ENCODE results near the gene PPIE.
"Not testable (repeated sequence)": the region's sequence is repeated elsewhere in the genome, so short reads cannot be mapped to it uniquely, and the experiment has no call there.

PPIE gene

DNA sequence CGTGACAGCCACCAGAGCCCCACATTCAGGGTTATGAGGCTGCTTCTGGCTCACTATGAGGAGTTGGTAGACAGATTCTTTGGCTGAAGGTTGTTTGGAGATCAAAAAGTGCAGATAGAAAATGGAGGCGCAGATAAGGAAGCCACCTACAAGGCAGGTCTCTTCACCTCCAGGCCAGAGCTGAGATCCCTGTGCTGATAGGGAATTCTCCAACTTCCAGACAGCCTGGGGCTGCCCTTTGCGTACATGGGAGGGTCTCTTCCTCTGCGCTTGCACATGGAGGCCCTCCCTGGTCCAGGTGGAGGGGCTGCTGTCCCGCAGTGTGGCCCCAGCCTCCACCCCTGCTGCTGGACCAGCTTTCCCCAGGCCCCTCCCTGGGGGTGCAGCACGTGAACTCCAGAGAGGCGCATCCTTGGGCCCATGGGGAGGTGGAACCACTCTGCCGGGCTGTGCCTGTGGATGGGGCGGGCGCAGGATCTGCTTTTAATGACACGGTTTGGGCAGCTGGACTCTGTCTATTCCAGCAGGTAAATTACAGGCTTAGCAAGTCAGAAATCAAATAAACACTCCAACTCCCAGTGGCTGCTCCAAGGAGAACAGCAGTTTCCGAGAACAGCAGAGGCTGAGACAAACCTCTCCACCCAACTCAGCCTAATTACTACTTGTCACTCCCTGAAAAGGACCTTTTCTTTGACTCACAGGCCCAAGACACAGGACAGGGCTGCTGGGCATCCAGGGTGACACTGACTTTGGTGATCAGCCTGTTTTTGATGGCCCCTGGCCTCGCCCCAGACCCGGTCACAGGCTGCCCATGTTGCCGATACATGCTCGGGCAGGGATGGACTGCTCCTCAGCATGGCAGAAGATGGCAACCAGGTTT lies 20.1 kb downstream of the PPIE start:
- no peak for DNase-seq (ENCODE audit: low read depth in 2 of 2)

- DNase-seq (ENCODE audit: low read depth in 2 of 2) = no peak
Measured at GRCh38 chr1:39759436-39759726, 20.7 kb downstream of the PPIE start.

- DNase-seq (ENCODE audit: low read depth in 2 of 2) = no peak
Measured at GRCh38 chr1:39760074-39761008, 21.7 kb downstream of the PPIE start.

DNA sequence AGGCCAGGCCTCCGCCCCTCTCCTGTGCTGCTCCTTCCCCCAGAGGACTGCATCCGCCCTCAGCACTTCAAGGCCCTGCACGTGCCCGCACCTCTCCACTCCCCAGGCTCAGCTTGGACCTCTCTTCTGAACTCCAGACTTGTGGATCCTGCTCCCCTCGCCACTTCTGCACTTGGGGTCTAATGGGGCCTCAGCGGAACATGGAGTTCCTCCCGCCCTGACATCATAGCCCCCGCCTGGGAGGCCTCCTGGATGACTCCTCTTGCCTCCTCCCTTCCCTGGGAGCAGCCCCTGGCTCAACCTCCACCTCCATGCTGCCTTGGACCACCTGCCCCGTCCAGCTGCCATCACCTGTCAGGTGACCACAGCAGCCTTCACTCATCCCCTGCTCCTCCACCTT lies 22.3 kb downstream of the PPIE start:
- DNase-seq (ENCODE audit: low read depth in 2 of 2) = no peak

- no peak for DNase-seq (ENCODE audit: low read depth in 2 of 2)
Measured at GRCh38 chr1:39761557-39762260, 23.0 kb downstream of the PPIE start.

DNA sequence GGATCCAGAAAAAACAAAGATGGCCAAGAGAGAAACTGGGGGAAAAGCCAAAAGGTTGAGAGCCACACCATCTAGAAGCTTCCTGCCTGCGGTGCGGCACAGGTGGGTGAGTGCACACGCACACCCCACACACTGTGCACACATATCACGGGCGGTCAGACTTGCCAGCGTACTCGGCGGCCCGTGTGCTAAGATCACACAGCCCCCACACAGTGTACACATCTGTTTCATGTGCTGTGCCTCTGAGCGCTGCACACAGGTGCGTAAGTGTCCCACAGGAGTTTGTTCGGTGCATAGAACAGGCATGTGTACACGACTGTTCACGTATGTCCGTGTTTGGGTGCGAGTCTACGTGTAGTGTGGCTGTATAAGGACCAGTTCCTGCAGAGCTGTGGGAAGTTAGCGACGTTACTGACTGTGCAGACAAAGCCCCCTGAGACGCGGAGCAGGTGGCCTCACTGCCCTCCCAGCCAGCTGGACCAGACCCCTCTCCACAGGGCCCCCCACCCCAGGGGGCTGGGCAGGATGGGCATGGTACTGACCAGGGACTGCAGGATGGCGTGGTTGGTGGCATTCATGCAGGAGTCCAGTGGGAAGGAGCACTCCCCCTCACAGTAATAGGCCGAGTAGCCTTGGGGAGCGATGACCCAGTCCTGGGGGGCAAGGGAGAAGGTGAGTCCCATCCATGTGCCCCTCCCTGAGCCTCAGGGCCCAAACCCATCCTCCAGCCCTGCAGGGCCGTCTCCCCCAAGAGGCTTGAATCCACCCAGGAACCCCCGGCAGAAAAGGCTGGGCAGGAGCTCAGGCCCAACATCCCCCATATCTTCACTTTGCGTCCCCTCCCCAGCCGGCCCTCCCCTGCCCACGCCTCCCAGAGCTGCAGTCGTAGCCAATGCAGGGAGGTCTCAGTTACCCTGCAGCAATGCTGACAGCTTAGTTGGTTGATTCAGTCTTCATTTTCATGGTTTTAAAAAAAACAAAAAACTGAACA lies 24.2 kb downstream of the PPIE start:
- DNase-seq (ENCODE audit: low read depth in 2 of 2) = no peak

DNA sequence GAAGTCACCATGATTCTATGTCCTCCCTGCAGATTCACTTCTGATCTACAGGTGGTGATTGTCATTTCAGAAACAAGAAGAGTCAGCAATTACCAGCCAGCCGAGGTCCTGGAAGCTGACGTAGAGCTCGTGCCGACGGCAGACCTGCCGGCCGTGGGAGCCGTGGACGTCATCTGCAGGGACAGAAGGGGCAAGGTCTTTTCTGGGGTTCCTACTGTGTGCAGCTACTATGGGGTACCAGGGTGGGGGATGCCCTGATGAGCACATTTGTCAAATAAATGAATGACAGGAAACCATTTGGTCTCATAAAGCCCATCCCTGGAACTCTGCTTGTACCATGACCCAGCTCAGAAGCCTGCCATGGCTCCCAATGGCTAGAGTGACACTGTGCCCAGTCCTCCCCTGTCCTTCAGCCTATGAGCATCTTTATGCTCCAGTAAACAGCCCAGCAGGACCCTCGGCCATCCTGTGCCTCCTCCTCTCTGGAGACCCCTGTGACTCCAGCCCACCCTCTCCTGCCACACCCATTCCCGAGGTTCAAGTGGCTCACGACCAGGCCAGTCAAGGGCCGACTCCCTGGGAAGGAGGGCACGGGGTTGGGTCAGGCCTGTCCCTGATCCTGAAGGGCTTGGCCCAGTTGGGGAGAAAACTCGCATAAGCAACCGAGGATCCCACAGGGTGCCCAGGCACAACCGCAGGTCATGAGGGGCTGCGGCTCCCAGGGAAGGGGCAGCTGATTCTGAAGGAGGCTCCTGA lies 25.1 kb downstream of the PPIE start:
- DNase-seq (ENCODE audit: low read depth in 2 of 2) = not testable (repeated sequence)

DNA sequence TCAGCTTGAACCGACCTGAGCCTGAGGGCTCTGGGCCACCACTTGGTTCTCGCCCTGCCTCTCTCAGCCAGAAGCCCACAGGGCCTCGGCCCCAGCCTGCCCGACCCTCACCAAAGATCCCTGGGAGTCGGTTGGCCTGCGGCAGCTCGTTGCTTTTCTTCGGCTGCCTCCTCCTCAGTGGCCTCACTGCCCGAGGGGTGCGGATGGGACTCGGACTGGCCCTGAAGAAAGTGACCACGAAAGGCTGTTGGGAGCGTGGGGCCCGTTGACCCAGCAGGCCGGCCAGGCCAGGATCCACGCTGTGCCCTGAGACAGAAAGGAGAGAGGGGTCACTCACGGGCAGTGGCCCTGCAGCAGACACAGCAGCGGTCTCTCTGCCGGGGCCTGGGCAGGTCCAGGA lies 25.8 kb downstream of the PPIE start:
- DNase-seq (ENCODE audit: low read depth in 2 of 2) = not testable (repeated sequence)

DNA sequence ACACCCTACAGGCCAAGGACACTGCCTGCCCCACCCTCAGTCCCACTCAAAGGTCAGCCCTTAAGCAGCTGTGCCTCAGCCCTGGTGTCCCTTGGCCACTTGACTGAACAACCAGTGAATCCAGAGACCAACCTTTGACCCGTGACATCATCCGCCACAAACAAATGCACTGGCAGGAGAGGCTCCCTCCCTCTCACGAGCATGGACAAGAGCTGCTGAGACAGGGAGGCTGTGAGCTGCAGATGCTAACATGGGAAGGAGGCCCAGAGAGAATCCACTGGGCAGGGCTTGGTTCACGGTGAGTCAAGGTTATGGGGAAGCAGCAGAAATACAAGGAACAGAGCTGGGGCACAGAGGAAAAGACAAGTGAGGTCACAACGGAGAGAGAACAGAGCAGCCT lies 27.8 kb downstream of the PPIE start:
- not testable (repeated sequence) for DNase-seq (ENCODE audit: low read depth in 2 of 2)

DNA sequence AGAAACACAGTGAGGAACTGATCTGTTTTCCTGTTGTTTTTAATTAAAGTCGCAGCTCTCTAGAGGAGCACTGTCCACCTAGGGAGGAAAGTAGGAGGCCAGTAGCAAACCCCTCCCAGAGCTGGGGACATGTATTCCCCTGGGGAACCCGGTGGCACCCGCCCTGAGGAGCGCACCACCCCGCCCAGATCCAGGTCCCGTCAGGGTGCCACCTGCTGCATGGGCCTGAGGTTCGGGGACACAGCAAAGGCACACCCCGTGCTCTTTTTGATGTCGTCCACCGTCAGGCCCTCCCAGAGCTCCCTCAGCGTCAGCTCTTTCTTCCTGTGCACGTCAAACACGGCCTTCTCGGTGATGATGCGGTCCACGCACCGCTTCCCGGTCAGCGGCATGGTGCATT lies 30.8 kb downstream of the PPIE start:
- not testable (repeated sequence) for DNase-seq (ENCODE audit: low read depth in 2 of 2)

DNA sequence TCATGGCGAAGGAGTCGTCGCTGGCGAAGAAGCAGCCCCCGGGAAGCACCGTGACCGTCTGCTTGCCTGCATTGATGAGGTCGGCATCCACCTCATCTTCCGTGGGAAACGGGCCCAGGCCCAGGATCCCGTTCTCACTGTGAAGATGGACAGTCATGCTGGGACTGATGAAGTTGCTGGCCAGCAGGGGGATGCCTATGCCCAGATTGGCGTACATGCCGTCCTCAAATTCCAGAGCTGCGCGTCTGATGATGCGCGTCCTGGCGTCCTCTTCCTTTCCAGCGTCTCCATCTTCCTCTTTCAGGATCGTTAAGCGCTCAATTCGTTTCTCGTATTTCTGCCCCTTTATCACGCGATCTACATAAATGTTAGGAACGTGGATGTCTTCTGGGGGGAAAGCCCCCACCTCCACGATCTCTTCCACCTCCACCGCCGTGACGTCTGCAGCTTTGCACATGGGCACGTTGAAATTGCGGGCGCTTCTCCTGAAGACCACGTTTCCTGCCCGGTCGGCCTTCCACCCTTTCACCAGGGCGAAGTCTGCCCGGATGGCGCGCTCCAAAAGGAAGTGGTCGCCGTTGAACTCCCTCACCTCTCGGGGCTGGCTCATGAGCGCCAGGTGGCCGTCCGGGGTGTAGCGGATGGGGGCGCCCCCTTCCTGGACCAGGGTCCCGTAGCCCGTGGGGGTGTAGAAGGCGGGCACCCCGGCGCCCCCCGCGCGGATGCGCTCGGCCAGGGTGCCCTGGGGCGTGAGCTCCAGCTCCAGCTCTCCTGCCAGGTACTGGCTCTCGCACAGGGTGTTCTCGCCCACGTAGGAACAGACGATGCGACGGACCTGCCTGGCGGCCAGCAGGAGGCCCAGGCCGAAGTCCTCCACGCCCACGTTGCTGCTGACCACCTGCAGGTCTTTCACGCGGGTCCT lies 31.7 kb downstream of the PPIE start:
- DNase-seq (ENCODE audit: low read depth in 2 of 2) = peak in 1 of 2 donors; percentile 26

GRCh38 chr1:39771022-39771532 lies 32.4 kb downstream of the PPIE start, which contains the start of gene OXCT2:
Gene OXCT2, minus strand, starts transcription at chr1:39771348. Its CDS starts 93 bp downstream, at chr1:39771255.
- not testable (repeated sequence) for DNase-seq (ENCODE audit: low read depth in 2 of 2)

DNA sequence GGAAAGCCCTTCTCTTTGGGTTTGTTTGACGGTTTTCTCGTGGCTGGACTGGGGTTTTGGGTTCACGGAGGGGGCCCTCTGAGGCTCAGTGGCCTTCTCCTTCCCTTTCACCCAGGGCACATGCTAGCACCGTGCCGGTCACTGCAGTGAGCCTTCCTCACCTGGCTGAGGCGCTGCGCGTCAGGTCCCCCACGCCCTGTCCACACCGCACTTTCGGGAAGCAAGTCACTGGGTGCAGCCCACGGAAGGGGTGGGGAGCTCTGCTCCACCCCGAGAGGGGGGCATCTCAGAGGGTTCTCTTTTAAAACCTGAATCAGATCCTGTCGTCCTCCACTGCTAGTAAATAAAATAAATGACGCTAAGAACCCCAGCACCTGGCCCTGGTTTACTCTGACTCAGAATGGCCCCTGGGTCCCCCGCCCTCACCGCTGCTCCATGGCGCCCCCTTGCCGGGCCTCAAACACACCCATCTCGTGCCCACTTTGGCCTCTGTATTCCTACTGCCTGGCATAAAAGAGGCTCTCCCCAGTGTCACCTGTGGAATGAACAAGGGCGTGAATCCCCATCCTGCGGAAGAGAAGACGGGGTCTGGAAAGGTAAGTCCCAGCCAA lies 34.8 kb downstream of the PPIE start:
- DNase-seq (ENCODE audit: low read depth in 2 of 2) = not testable (repeated sequence)

- DNase-seq (ENCODE audit: low read depth in 2 of 2) = not testable (repeated sequence)
Measured at GRCh38 chr1:39775141-39775540, 36.5 kb downstream of the PPIE start.

GRCh38 chr1:39775676-39776399 lies 37.2 kb downstream of the PPIE start:
- not testable (repeated sequence) for DNase-seq (ENCODE audit: low read depth in 2 of 2)

- DNase-seq (ENCODE audit: low read depth in 2 of 2) = no peak
Measured at GRCh38 chr1:39776400-39776713, 37.7 kb downstream of the PPIE start.

DNA sequence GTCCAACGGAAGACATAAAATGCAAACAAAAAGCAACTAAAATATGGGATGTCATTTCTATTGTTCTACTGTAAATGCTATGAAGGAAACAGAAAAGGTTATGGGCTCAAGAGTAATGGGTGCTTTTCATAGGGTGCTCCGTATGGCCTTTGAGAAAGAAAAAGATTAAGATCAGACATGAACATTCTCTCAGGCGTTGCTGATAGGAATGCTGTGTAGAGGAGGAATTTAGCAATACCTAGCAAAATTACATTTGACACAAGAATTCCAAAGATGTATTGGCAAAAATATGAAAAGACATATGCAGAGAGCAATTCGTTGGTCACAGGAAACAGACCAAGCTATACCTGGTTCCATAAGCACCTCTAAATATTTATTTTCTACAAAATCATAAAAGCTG lies 38.2 kb downstream of the PPIE start:
- DNase-seq (ENCODE audit: low read depth in 2 of 2) = no peak

DNA sequence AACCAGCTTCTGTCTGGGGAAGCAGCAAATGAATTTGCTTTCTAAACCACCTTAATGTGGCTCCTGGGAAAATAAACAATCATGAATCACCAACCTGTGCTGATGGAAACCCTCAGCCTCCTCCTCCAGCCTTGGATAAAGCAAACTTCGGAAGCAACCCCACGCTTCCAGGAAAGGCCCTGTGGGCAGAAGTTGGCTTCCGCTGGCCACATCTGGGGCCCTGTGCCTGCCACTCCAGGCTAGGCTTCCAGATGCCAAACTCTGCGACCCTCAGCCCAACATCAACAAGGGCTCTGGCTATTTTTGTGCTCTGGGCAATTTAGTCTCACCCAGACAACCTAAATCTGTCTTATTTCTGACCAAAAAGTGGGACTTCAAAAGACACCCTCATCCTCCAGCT lies 38.6 kb downstream of the PPIE start:
- no peak for DNase-seq (ENCODE audit: low read depth in 2 of 2)

All from stimulated activated CD8-positive, alpha-beta memory T cell treated with anti-CD3 and anti-CD28 coated beads, Interleukin-2, amount 100 ng/mL, for 48 hours (primary cell).